WTC11 (cell line): Measurements from ENCODE around the gene MRTFA. TPM values are rescaled to one million over a fixed set of nuclear protein-coding genes. Genes with fewer than 3 reads are reported as not detected.

ENCODE experiments used
- ATAC-seq: fragments of 200-7000 bp; cut with Tn5 transposase; 2 replicates; pipeline ENCODE4 v1.10.0; 2021; ENCODE audit warnings: mild to moderate bottlenecking, moderate library complexity
- CTCF ChIA-PET: fragments of 300-600 bp; sonication (Branson Sonifier 250); formaldehyde crosslinking; loops from one replicate; lab custom pipeline; 2021; ENCODE audit warnings: antibody characterized with exemption; lab: Charles Lee
- POLR2A ChIA-PET: fragments of 350-600 bp; sonication (Branson Sonifier 250); formaldehyde crosslinking; loops from one replicate; lab custom pipeline; 2021; ENCODE audit warnings: antibody characterized with exemption; lab: Charles Lee
- DNase-seq: peaks from one replicate; pipeline ENCODE4 v3.0.0; 2021; ENCODE audit warnings: low spot score
- H3K27ac Mint-ChIP-seq: 2 replicates; pipeline ENCODE4 v1.8.0; 2021; ENCODE audit warnings: mixed read lengths
- H3K27me3 Mint-ChIP-seq: 2 replicates; pipeline ENCODE4 v1.8.0; 2021; ENCODE audit warnings: low read depth, mild to moderate bottlenecking, moderate library complexity, mixed read lengths
- H3K36me3 Mint-ChIP-seq: 2 replicates; pipeline ENCODE4 v1.8.0; 2021; ENCODE audit warnings: mixed read lengths
- H3K4me1 Mint-ChIP-seq: 2 replicates; pipeline ENCODE4 v1.8.0; 2022; ENCODE audit warnings: mixed read lengths
- H3K4me3 Mint-ChIP-seq: 2 replicates; pipeline ENCODE4 v1.8.0; 2021; ENCODE audit warnings: mild to moderate bottlenecking, moderate library complexity, mixed read lengths
- H3K9me3 Mint-ChIP-seq: 2 replicates; pipeline ENCODE4 v1.8.0; 2021; ENCODE audit warnings: mixed read lengths
- CREB1 ChIP-seq: sonication (generic); formaldehyde crosslinking; IDR thresholded peaks from 2 replicates; pipeline ENCODE4 v1.8.0; 2023; ENCODE audit warnings: mild to moderate bottlenecking, missing genetic modification reagents
- ETV6 ChIP-seq: sonication (generic); formaldehyde crosslinking; IDR thresholded peaks from 2 replicates; pipeline ENCODE4 v1.8.1; 2022; ENCODE audit warnings: mild to moderate bottlenecking, missing genetic modification reagents
- FOXJ3 ChIP-seq: sonication (generic); formaldehyde crosslinking; IDR thresholded peaks from 2 replicates; pipeline ENCODE4 v1.9.0; 2021; ENCODE audit warnings: missing genetic modification reagents, mild to moderate bottlenecking, borderline replicate concordance
- FOXP1 ChIP-seq: sonication (generic); formaldehyde crosslinking; IDR thresholded peaks from 2 replicates; pipeline ENCODE4 v1.8.0; 2022; ENCODE audit warnings: missing genetic modification reagents, mild to moderate bottlenecking, moderate library complexity, borderline replicate concordance
- GRHL2 ChIP-seq: fragments of 250-450 bp; sonication (Bioruptor Pico); IDR thresholded peaks from 2 replicates; pipeline ENCODE4 v1.8.0; 2022; ENCODE audit warnings: mild to moderate bottlenecking, moderate library complexity; ENCODE audit not compliant: insufficient replicate concordance, severe bottlenecking
- IRF2 ChIP-seq: sonication (generic); formaldehyde crosslinking; IDR thresholded peaks from 2 replicates; pipeline ENCODE4 v1.8.0; 2022; ENCODE audit warnings: low read depth, missing genetic modification reagents, borderline replicate concordance
- JUN ChIP-seq: sonication (generic); formaldehyde crosslinking; IDR thresholded peaks from 2 replicates; pipeline ENCODE4 v1.8.0; 2023; ENCODE audit warnings: mild to moderate bottlenecking, missing genetic modification reagents
- NFE2L1 ChIP-seq: sonication (generic); formaldehyde crosslinking; IDR thresholded peaks from 2 replicates; pipeline ENCODE4 v1.8.1; 2023; ENCODE audit warnings: missing genetic modification reagents
- NR2C2 ChIP-seq: sonication (generic); formaldehyde crosslinking; IDR thresholded peaks from 2 replicates; pipeline ENCODE4 v1.8.0; 2022; ENCODE audit warnings: mild to moderate bottlenecking, missing genetic modification reagents
- NR3C1 ChIP-seq: sonication (generic); formaldehyde crosslinking; conservative IDR thresholded peaks from 2 replicates; pipeline ENCODE4 v1.8.1; 2023; ENCODE audit warnings: low read depth, mild to moderate bottlenecking, missing genetic modification reagents
- OVOL2 ChIP-seq: fragments of 250-450 bp; sonication (Bioruptor Pico); IDR thresholded peaks from 2 replicates; pipeline ENCODE4 v1.9.0; 2021; ENCODE audit warnings: mild to moderate bottlenecking, borderline replicate concordance
- ZNF219 ChIP-seq: sonication (generic); formaldehyde crosslinking; IDR thresholded peaks from 2 replicates; pipeline ENCODE4 v1.8.0; 2023; ENCODE audit warnings: missing genetic modification reagents, mild to moderate bottlenecking, borderline replicate concordance
- ZNF263 ChIP-seq: sonication (generic); formaldehyde crosslinking; IDR thresholded peaks from 2 replicates; pipeline ENCODE4 v1.8.1; 2022; ENCODE audit warnings: low read depth, mild to moderate bottlenecking, moderate library complexity, missing genetic modification reagents
- ZNF396 ChIP-seq: fragments of 250-450 bp; sonication (Bioruptor Pico); IDR thresholded peaks from 2 replicates; pipeline ENCODE4 v1.8.0; 2021; ENCODE audit warnings: mild to moderate bottlenecking, moderate library complexity, borderline replicate concordance
- ZNF416 ChIP-seq: fragments of 250-450 bp; sonication (Bioruptor Pico); IDR thresholded peaks from 2 replicates; pipeline ENCODE4 v1.9.0; 2021; ENCODE audit warnings: mild to moderate bottlenecking, inconsistent platforms
- ZNF423 ChIP-seq: fragments of 250-450 bp; sonication (Bioruptor Pico); IDR thresholded peaks from 2 replicates; pipeline ENCODE4 v2.1.2; 2022; ENCODE audit warnings: mild to moderate bottlenecking, moderate library complexity
- total RNA-seq: library from RNA; stranded (reverse); gene quantifications from 3 replicates; pipeline ENCODE4 v1.2.3, GENCODE V29; 2021
- TF ChIP-seq, protein P1 (sequence below): sonication (generic); formaldehyde crosslinking; IDR thresholded peaks from 2 replicates; pipeline ENCODE4 v1.8.0; 2022; ENCODE audit warnings: mild to moderate bottlenecking, missing genetic modification reagents
- TF ChIP-seq, protein P2 (sequence below): fragments of 250-450 bp; sonication (Bioruptor Pico); IDR thresholded peaks from 2 replicates; pipeline ENCODE4 v1.9.0; 2021; ENCODE audit warnings: moderate library complexity, mild to moderate bottlenecking, inconsistent platforms, borderline replicate concordance
- TF ChIP-seq, protein P3 (sequence below): sonication (generic); formaldehyde crosslinking; IDR thresholded peaks from 2 replicates; pipeline ENCODE4 v1.8.0; 2022; ENCODE audit warnings: mild to moderate bottlenecking, missing genetic modification reagents
- TF ChIP-seq, protein P4 (sequence below): fragments of 250-450 bp; sonication (Bioruptor Pico); IDR thresholded peaks from 2 replicates; pipeline ENCODE4 v1.9.0; 2021; ENCODE audit warnings: mild to moderate bottlenecking
- TF ChIP-seq, protein P5 (sequence below): sonication (generic); formaldehyde crosslinking; IDR thresholded peaks from 2 replicates; pipeline ENCODE4 v1.8.1; 2023; ENCODE audit warnings: mild to moderate bottlenecking, moderate library complexity, missing genetic modification reagents
- TF ChIP-seq, protein P6 (sequence below): sonication (generic); formaldehyde crosslinking; IDR thresholded peaks from 2 replicates; pipeline ENCODE4 v1.8.0; 2022; ENCODE audit warnings: mild to moderate bottlenecking, missing genetic modification reagents
- TF ChIP-seq, protein P7 (sequence below): fragments of 250-450 bp; sonication (Bioruptor Pico); IDR thresholded peaks from 2 replicates; pipeline ENCODE4 v1.9.0; 2021; ENCODE audit warnings: mild to moderate bottlenecking

Gene MRTFA
- total RNA-seq, 1 experiment from 2014 or later: 48.4 TPM

DNA sequence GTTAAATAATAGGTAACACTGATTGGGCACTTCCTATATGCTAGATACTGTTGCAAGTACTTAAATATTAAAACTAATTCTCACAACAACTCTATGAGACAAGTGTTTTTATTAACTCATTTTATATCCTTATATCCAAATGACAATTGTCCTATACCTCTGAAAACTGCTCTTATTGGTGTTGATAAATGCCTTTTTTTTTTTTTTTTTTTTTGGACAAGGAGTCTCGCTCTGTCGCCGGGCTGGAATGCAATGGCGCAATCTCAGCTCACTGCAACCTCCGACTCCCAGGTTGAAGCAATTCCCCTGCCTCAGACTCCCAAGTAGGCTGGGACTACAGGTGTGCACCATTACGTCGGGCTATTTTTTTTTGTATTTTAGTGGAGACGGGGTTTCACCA lies 41.6 kb downstream of the MRTFA start:
- DNase-seq (no peak), ATAC-seq (no peak)
- ChIA-PET CTCF (interaction anchor here (0.7 kb wide), 1 partner anchor 50 kb away, joined by 7 read pairs; no protein-coding TSS in a partner anchor), POLR2A (interaction anchor here (0.7 kb wide), 1 partner anchor 9 kb away, joined by 3 read pairs; no protein-coding TSS in a partner anchor)
- no peak overlapping the region for H3K27ac Mint-ChIP-seq
- TF ChIP-seq ZNF416: no peak
- TF ChIP-seq, protein P1, sequence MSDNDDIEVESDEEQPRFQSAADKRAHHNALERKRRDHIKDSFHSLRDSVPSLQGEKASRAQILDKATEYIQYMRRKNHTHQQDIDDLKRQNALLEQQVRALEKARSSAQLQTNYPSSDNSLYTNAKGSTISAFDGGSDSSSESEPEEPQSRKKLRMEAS (CRISPR knock-in tag): no peak
- no peak for TF ChIP-seq IRF2 (CRISPR knock-in tag)
- TF ChIP-seq ZNF423 (CRISPR knock-in tag): no peak
- no peak for TF ChIP-seq CREB1
- no peak for TF ChIP-seq ZNF263
- no peak for TF ChIP-seq GRHL2 (CRISPR knock-in tag)
- no peaks in the 10 kb centered on the region for H3K27me3 Mint-ChIP-seq
- H3K36me3 Mint-ChIP-seq: no peaks in the 10 kb centered on the region
- H3K9me3 Mint-ChIP-seq: no peaks in the 10 kb centered on the region
- H3K4me1 Mint-ChIP-seq: peaks cover 30% of the 10 kb centered on the region
- no peak overlapping the region for H3K4me3 Mint-ChIP-seq

DNA sequence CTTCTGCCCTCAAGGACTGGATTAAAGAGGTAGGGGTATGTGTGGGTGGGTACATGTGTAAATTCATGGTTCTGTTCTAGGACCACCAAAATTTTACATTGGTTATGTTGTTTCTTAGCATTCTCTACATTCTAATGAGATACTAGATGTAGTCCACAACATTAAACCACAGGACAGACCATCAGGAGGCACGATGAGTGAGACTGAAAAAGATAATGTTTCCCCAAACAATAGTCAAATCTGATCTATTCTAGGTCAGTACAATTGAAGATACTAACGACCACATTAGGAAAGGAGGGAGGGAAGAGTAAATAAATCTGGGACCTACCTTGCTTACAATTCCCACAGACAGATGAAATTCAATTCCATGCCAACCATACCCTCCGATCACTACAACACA lies 42.2 kb downstream of the MRTFA start:
- CTCF ChIA-PET: interaction anchor here (1.0 kb wide), 1 partner anchor 158 kb away, joined by 3 read pairs; no protein-coding TSS in a partner anchor
- Mint-ChIP-seq H3K4me1 (peaks cover 24% of the 10 kb centered on the region), H3K9me3 (no peaks in the 10 kb centered on the region), H3K27ac (peak overlapping the region; percentile 51; the same call in 1 of the 2 replicates), H3K27me3 (no peaks in the 10 kb centered on the region), H3K4me3 (no peak overlapping the region)
- POLR2A ChIA-PET: interaction anchor here (0.7 kb wide), 1 partner anchor 10 kb away, joined by 3 read pairs; no protein-coding TSS in a partner anchor
- DNase-seq (no peak), ATAC-seq (no peak)
- TF ChIP-seq, protein P2, sequence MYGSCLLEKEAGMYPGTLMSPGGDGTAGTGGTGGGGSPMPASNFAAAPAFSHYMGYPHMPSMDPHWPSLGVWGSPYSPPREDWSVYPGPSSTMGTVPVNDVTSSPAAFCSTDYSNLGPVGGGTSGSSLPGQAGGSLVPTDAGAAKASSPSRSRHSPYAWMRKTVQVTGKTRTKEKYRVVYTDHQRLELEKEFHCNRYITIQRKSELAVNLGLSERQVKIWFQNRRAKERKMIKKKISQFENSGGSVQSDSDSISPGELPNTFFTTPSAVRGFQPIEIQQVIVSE (CRISPR knock-in tag): no peak
- no peak for TF ChIP-seq NFE2L1 (CRISPR knock-in tag)
- TF ChIP-seq, protein P3, sequence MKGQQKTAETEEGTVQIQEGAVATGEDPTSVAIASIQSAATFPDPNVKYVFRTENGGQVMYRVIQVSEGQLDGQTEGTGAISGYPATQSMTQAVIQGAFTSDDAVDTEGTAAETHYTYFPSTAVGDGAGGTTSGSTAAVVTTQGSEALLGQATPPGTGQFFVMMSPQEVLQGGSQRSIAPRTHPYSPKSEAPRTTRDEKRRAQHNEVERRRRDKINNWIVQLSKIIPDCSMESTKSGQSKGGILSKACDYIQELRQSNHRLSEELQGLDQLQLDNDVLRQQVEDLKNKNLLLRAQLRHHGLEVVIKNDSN: no peak
- TF ChIP-seq, all 79 proteins: peak for 0
- no peaks in the 10 kb centered on the region for H3K36me3 Mint-ChIP-seq

DNA sequence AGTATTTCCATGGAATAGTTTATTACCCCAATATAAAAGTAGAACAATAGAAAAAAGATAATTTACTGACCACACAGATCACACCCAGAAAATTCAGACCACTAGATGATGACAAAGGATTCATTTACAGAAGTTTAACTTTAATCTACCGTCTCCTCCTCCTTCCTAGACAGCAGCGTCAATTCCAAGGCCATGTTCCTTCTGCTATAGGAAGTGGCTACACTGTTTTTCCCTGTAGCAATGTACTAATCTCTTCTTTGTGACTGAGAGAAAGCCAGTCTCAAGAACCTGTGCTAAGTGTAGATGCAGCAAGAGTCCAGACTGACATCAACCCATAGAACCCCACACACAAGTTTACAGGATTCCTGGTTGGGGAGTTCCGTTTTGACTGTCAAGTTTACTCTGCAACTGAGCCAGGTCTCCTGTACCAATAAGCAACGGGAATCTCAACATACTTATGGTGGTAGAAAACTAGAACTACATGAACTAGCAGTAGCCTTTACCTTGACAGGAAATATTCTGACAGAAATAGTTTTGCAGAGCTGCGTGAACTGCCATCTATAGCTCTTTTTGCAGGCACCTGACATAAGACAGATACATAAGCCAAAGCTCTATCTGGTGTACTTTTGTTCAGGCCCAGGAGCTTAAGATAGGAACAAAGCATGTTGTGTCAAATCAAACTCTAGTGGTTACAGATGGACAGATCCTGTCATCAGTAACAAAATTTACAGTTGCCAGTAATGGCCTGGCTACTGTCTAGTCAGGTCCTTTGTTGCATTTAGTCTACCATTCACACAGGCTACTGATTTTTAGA lies 42.9 kb downstream of the MRTFA start:
- no peak overlapping the region for H3K4me3 Mint-ChIP-seq
- peak overlapping the region; percentile 26; the same call in 1 of the 2 replicates for H3K27ac Mint-ChIP-seq
- ATAC-seq (no peak), DNase-seq (no peak)
- H3K9me3 Mint-ChIP-seq: no peaks in the 10 kb centered on the region
- CTCF ChIA-PET: interaction anchor here (1.0 kb wide), 1 partner anchor 157 kb away, joined by 3 read pairs; no protein-coding TSS in a partner anchor
- POLR2A ChIA-PET: no interaction called here
- no peaks in the 10 kb centered on the region for H3K27me3 Mint-ChIP-seq
- peaks cover 22% of the 10 kb centered on the region for H3K4me1 Mint-ChIP-seq
- TF ChIP-seq, protein P4, sequence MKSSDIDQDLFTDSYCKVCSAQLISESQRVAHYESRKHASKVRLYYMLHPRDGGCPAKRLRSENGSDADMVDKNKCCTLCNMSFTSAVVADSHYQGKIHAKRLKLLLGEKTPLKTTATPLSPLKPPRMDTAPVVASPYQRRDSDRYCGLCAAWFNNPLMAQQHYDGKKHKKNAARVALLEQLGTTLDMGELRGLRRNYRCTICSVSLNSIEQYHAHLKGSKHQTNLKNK (CRISPR knock-in tag): no peak
- TF ChIP-seq JUN (CRISPR knock-in tag): no peak
- TF ChIP-seq, protein P5, sequence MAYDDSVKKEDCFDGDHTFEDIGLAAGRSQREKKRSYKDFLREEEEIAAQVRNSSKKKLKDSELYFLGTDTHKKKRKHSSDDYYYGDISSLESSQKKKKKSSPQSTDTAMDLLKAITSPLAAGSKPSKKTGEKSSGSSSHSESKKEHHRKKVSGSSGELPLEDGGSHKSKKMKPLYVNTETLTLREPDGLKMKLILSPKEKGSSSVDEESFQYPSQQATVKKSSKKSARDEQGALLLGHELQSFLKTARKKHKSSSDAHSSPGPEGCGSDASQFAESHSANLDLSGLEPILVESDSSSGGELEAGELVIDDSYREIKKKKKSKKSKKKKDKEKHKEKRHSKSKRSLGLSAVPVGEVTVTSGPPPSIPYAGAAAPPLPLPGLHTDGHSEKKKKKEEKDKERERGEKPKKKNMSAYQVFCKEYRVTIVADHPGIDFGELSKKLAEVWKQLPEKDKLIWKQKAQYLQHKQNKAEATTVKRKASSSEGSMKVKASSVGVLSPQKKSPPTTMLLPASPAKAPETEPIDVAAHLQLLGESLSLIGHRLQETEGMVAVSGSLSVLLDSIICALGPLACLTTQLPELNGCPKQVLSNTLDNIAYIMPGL (CRISPR knock-in tag): no peak
- TF ChIP-seq ZNF396 (CRISPR knock-in tag): no peak
- TF ChIP-seq FOXP1: no peak
- no peak for TF ChIP-seq FOXJ3 (CRISPR knock-in tag)
- TF ChIP-seq NR2C2 (CRISPR knock-in tag): no peak
- no peak for TF ChIP-seq OVOL2 (CRISPR knock-in tag)
- TF ChIP-seq, protein P6, sequence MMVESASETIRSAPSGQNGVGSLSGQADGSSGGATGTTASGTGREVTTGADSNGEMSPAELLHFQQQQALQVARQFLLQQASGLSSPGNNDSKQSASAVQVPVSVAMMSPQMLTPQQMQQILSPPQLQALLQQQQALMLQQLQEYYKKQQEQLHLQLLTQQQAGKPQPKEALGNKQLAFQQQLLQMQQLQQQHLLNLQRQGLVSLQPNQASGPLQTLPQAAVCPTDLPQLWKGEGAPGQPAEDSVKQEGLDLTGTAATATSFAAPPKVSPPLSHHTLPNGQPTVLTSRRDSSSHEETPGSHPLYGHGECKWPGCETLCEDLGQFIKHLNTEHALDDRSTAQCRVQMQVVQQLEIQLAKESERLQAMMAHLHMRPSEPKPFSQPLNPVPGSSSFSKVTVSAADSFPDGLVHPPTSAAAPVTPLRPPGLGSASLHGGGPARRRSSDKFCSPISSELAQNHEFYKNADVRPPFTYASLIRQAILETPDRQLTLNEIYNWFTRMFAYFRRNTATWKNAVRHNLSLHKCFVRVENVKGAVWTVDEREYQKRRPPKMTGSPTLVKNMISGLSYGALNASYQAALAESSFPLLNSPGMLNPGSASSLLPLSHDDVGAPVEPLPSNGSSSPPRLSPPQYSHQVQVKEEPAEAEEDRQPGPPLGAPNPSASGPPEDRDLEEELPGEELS (CRISPR knock-in tag): no peak
- no peak for TF ChIP-seq ETV6 (CRISPR knock-in tag)
- no peak for TF ChIP-seq NR3C1 (CRISPR knock-in tag)
- no peak for TF ChIP-seq ZNF219 (CRISPR knock-in tag)
- TF ChIP-seq, protein P7, sequence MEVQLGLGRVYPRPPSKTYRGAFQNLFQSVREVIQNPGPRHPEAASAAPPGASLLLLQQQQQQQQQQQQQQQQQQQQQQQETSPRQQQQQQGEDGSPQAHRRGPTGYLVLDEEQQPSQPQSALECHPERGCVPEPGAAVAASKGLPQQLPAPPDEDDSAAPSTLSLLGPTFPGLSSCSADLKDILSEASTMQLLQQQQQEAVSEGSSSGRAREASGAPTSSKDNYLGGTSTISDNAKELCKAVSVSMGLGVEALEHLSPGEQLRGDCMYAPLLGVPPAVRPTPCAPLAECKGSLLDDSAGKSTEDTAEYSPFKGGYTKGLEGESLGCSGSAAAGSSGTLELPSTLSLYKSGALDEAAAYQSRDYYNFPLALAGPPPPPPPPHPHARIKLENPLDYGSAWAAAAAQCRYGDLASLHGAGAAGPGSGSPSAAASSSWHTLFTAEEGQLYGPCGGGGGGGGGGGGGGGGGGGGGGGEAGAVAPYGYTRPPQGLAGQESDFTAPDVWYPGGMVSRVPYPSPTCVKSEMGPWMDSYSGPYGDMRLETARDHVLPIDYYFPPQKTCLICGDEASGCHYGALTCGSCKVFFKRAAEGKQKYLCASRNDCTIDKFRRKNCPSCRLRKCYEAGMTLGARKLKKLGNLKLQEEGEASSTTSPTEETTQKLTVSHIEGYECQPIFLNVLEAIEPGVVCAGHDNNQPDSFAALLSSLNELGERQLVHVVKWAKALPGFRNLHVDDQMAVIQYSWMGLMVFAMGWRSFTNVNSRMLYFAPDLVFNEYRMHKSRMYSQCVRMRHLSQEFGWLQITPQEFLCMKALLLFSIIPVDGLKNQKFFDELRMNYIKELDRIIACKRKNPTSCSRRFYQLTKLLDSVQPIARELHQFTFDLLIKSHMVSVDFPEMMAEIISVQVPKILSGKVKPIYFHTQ: no peak
- no peaks in the 10 kb centered on the region for H3K36me3 Mint-ChIP-seq
